GM12892 (cell line): ENCODE results near the gene MAML3.

ENCODE experiments used
- DNase-seq: peaks from one replicate; pipeline ENCODE4 v3.0.0; 2011; ENCODE audit not compliant: insufficient read length
- FAIRE-seq: peaks from 2 replicates; lab custom pipeline; 2011; peaks lifted over from hg19 to GRCh38; lab: Jason Lieb, UNC
- POLR2A ChIP-seq: IDR thresholded peaks from 2 replicates; pipeline ENCODE4 v1.6.1; 2011; ENCODE audit warnings: low read depth, low read length, control low read depth
- POLR2AphosphoS5 ChIP-seq: IDR thresholded peaks from 2 replicates; pipeline ENCODE4 v1.6.1; 2011; ENCODE audit warnings: low read depth, low read length, control low read depth
- TAF1 ChIP-seq: IDR thresholded peaks from 2 replicates; pipeline ENCODE4 v1.6.1; 2011; ENCODE audit warnings: low read depth, mild to moderate bottlenecking, control low read depth, low read length, borderline replicate concordance

MAML3 gene

GRCh38 chr4:139904406-139904805 lies 249.6 kb downstream of the MAML3 start:
- FAIRE-seq, result no peak
- no peak for DNase-seq
- TF ChIP-seq TAF1 (no peak), POLR2A (no peak), POLR2AphosphoS5 (no peak)

GRCh38 chr4:139903845-139904244 lies 250.1 kb downstream of the MAML3 start:
- TF ChIP-seq POLR2A (no peak), POLR2AphosphoS5 (no peak), TAF1 (no peak)
- DNase-seq, result no peak
- FAIRE-seq, result no peak

- DNase-seq (no peak), FAIRE-seq (no peak)
- TF ChIP-seq TAF1 (no peak), POLR2A (no peak), POLR2AphosphoS5 (no peak)
Measured at GRCh38 chr4:139902321-139903320, 251.4 kb downstream of the MAML3 start.

GRCh38 chr4:139901531-139902320 lies 252.3 kb downstream of the MAML3 start:
- no peak for TF ChIP-seq TAF1
- TF ChIP-seq POLR2AphosphoS5, result no peak
- TF ChIP-seq POLR2A, result no peak
- FAIRE-seq (no peak), DNase-seq (no peak)

GRCh38 chr4:139900964-139901376 lies 253.0 kb downstream of the MAML3 start:
- FAIRE-seq, result no peak
- DNase-seq, result no peak
- TF ChIP-seq POLR2A (no peak), POLR2AphosphoS5 (no peak), TAF1 (no peak)

- DNase-seq (no peak), FAIRE-seq (no peak)
- no peak for TF ChIP-seq POLR2AphosphoS5
- no peak for TF ChIP-seq TAF1
- no peak for TF ChIP-seq POLR2A
Measured at GRCh38 chr4:139899346-139899745, 254.6 kb downstream of the MAML3 start.

- FAIRE-seq, result no peak
- TF ChIP-seq POLR2A, result no peak
- TF ChIP-seq TAF1, result no peak
- no peak for TF ChIP-seq POLR2AphosphoS5
- no peak for DNase-seq
Measured at GRCh38 chr4:139898293-139898692, 255.7 kb downstream of the MAML3 start.

GRCh38 chr4:139896091-139896604 lies 257.8 kb downstream of the MAML3 start:
- DNase-seq (no peak), FAIRE-seq (no peak)
- TF ChIP-seq TAF1 (no peak), POLR2AphosphoS5 (no peak), POLR2A (no peak)

- no peak for DNase-seq
- TF ChIP-seq TAF1 (no peak), POLR2A (no peak), POLR2AphosphoS5 (no peak)
- no peak for FAIRE-seq
Measured at GRCh38 chr4:139893801-139894200, 260.2 kb downstream of the MAML3 start.

GRCh38 chr4:139892973-139893736 lies 260.8 kb downstream of the MAML3 start:
- no peak for TF ChIP-seq TAF1
- no peak for TF ChIP-seq POLR2AphosphoS5
- TF ChIP-seq POLR2A, result no peak
- FAIRE-seq (no peak), DNase-seq (no peak)
